ENCODE measurements around the gene KLRC4. TPM values are rescaled to one million over a fixed set of nuclear protein-coding genes. Genes with fewer than 3 reads are reported as not detected.
A peak's percentile ranks its signal among the peaks of the same experiment; 100 is the strongest.

The KLRC4 gene
- total and polyA plus RNA-seq, 2 donors (not counting 1 experiment from before 2014, with no cell fraction given) = not detected

- TF ChIP-seq CTCF (conservative IDR thresholded peaks at IDR 0.05 in 1 of 2, IDR thresholded peaks at IDR 0.05 in 1 of 2; ENCODE audit: low read depth in 1 of 2, low read length in 2 of 2) = no peak
- TF ChIP-seq EZH2 (IDR thresholded peaks at IDR 0.05; ENCODE audit: low read length, missing control alignments) = no peak
- Histone ChIP-seq H3K9ac (ENCODE audit: insufficient read depth, low read length) (no peak overlapping the region), H3K4me3 (replicated peaks in 1 of 4; ENCODE audit: control extremely low read depth in 1 of 4, insufficient read depth in 1 of 4, low read depth in 3 of 4, low read length in 4 of 4) (no peak overlapping the region), H3K27ac (ENCODE audit: insufficient read depth, low read length) (no peak overlapping the region), H3K36me3 (ENCODE audit: control insufficient read depth, insufficient read depth, low read length) (no peaks in the 10 kb centered on the region), H2AFZ (ENCODE audit: low read length) (no peak overlapping the region), H3K4me2 (ENCODE audit: extremely low read depth, insufficient read depth, low read length) (no peak overlapping the region), H4K20me1 (ENCODE audit: control insufficient read depth, extremely low read depth, insufficient read depth, low read length) (no peaks in the 10 kb centered on the region), H3K79me2 (ENCODE audit: control insufficient read depth, insufficient read depth, low read length) (no peaks in the 10 kb centered on the region), H3K9me3 (ENCODE audit: control insufficient read depth, insufficient read depth, low read depth, low read length) (no peaks in the 10 kb centered on the region), H3K4me1 (ENCODE audit: control insufficient read depth, extremely low read depth, insufficient read depth, low read length) (no peaks in the 10 kb centered on the region), H3K27me3 (ENCODE audit: control insufficient read depth, insufficient read depth, low read length) (no peaks in the 10 kb centered on the region)
- no peak for DNase-seq (ENCODE audit: low read depth in 2 of 2)
These were observed 22.7 kb downstream of the KLRC4 start for GRCh38 chr12:10386857-10387256.

- peak; percentile 89 to 93 for DNase-seq (ENCODE audit: low read depth in 2 of 2)
- Histone ChIP-seq H3K27me3 (ENCODE audit: control insufficient read depth, insufficient read depth, low read length) (no peaks in the 10 kb centered on the region), H3K4me2 (ENCODE audit: extremely low read depth, insufficient read depth, low read length) (no peak overlapping the region)
These were observed 24.4 kb downstream of the KLRC4 start for GRCh38 chr12:10385166-10385613.

GRCh38 chr12:10384191-10384590 is 25.4 kb downstream of the KLRC4 start:
- Histone ChIP-seq H3K9ac (ENCODE audit: insufficient read depth, low read length) (no peak overlapping the region), H3K4me1 (ENCODE audit: control insufficient read depth, extremely low read depth, insufficient read depth, low read length) (no peaks in the 10 kb centered on the region), H3K27ac (ENCODE audit: insufficient read depth, low read length) (no peak overlapping the region), H2AFZ (ENCODE audit: low read length) (no peak overlapping the region), H3K4me3 (replicated peaks in 1 of 4; ENCODE audit: control extremely low read depth in 1 of 4, insufficient read depth in 1 of 4, low read depth in 3 of 4, low read length in 4 of 4) (no peak overlapping the region), H3K9me3 (ENCODE audit: control insufficient read depth, insufficient read depth, low read depth, low read length) (no peaks in the 10 kb centered on the region), H3K27me3 (ENCODE audit: control insufficient read depth, insufficient read depth, low read length) (no peaks in the 10 kb centered on the region), H3K36me3 (ENCODE audit: control insufficient read depth, insufficient read depth, low read length) (no peaks in the 10 kb centered on the region), H4K20me1 (ENCODE audit: control insufficient read depth, extremely low read depth, insufficient read depth, low read length) (no peaks in the 10 kb centered on the region), H3K4me2 (ENCODE audit: extremely low read depth, insufficient read depth, low read length) (no peak overlapping the region), H3K79me2 (ENCODE audit: control insufficient read depth, insufficient read depth, low read length) (no peaks in the 10 kb centered on the region)
- no peak for DNase-seq (ENCODE audit: low read depth in 2 of 2)
- no peak for TF ChIP-seq EZH2 (IDR thresholded peaks at IDR 0.05; ENCODE audit: low read length, missing control alignments)
- TF ChIP-seq CTCF (conservative IDR thresholded peaks at IDR 0.05 in 1 of 2, IDR thresholded peaks at IDR 0.05 in 1 of 2; ENCODE audit: low read depth in 1 of 2, low read length in 2 of 2) = no peak

More at GRCh38 chr12:10385166-10385613, 24.4 kb downstream of the KLRC4 start:
- no peak overlapping the region for H3K27ac ChIP-seq (ENCODE audit: insufficient read depth, low read length)
- no peak overlapping the region for H2AFZ ChIP-seq (ENCODE audit: low read length)
- H3K79me2 ChIP-seq (ENCODE audit: control insufficient read depth, insufficient read depth, low read length) = no peaks in the 10 kb centered on the region
- no peaks in the 10 kb centered on the region for H3K9me3 ChIP-seq (ENCODE audit: control insufficient read depth, insufficient read depth, low read depth, low read length)
- TF ChIP-seq CTCF (conservative IDR thresholded peaks at IDR 0.05 in 1 of 2, IDR thresholded peaks at IDR 0.05 in 1 of 2; ENCODE audit: low read depth in 1 of 2, low read length in 2 of 2) (no peak), EZH2 (IDR thresholded peaks at IDR 0.05; ENCODE audit: low read length, missing control alignments) (no peak)
- no peaks in the 10 kb centered on the region for H4K20me1 ChIP-seq (ENCODE audit: control insufficient read depth, extremely low read depth, insufficient read depth, low read length)
- no peaks in the 10 kb centered on the region for H3K4me1 ChIP-seq (ENCODE audit: control insufficient read depth, extremely low read depth, insufficient read depth, low read length)
- H3K36me3 ChIP-seq (ENCODE audit: control insufficient read depth, insufficient read depth, low read length) = no peaks in the 10 kb centered on the region
- no peak overlapping the region for H3K9ac ChIP-seq (ENCODE audit: insufficient read depth, low read length)
- no peak overlapping the region for H3K4me3 ChIP-seq (replicated peaks in 1 of 4; ENCODE audit: control extremely low read depth in 1 of 4, insufficient read depth in 1 of 4, low read depth in 3 of 4, low read length in 4 of 4)

Measured in fibroblast of lung (primary cell).